ENCODE measurements around the gene SOX5.

DNA sequence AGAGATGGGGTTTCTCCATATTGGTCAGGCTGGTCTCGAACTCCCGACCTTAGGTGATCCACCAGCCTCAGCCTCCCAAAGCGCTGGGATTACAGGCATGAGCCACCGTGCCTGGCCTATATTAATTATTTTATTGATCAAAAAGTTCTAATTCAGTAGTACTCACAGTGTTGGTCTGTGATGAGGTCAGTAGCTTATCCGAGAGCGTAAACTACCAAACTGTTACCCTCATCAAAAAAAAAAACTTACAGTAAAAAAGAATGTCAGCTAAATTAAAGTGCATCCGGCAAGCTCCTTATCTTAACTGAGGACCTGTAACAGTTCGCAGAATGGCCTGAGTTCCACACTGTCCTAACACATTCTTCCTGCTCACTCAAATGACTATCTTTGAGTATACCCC is 228.2 kb downstream of the SOX5 start:
- TF ChIP-seq, protein P1, sequence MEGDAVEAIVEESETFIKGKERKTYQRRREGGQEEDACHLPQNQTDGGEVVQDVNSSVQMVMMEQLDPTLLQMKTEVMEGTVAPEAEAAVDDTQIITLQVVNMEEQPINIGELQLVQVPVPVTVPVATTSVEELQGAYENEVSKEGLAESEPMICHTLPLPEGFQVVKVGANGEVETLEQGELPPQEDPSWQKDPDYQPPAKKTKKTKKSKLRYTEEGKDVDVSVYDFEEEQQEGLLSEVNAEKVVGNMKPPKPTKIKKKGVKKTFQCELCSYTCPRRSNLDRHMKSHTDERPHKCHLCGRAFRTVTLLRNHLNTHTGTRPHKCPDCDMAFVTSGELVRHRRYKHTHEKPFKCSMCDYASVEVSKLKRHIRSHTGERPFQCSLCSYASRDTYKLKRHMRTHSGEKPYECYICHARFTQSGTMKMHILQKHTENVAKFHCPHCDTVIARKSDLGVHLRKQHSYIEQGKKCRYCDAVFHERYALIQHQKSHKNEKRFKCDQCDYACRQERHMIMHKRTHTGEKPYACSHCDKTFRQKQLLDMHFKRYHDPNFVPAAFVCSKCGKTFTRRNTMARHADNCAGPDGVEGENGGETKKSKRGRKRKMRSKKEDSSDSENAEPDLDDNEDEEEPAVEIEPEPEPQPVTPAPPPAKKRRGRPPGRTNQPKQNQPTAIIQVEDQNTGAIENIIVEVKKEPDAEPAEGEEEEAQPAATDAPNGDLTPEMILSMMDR (conservative IDR thresholded peaks at IDR 0.05; ENCODE audit: low read length) = no peak
- TF ChIP-seq EZH2phosphoT487 (IDR thresholded peaks at IDR 0.05; ENCODE audit: borderline replicate concordance) = no peak
